HG02610 (cell line): ENCODE data around the gene GPR39.

ENCODE experiments used
- ATAC-seq: cut with Tn5 transposase; IDR thresholded peaks from one replicate; pipeline ENCODE4 v1.9.1; 2021; ENCODE audit warnings: mild to moderate bottlenecking, moderate library complexity; ENCODE audit not compliant: unreplicated experiment

The GPR39 gene

DNA sequence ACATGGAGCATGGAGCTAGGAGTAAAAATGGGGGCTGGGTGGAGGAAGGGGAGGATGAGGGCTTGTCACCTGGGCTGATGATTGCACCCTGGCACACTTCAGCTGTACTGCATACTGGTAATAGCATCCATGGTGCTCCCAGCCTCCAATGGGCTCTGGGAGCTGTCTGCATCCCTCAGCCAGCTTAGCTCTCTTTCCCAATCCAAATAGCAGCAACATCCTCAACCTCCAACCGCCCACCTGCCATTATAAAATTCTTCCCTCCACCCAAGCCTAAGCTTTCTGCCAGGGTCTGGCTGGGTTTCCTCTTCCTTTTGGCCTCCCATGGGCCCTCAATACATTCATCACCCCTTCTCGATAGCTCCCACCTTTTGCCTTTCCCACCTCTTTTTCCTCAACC is 143.3 kb downstream of the GPR39 start:
- no peak for ATAC-seq

DNA sequence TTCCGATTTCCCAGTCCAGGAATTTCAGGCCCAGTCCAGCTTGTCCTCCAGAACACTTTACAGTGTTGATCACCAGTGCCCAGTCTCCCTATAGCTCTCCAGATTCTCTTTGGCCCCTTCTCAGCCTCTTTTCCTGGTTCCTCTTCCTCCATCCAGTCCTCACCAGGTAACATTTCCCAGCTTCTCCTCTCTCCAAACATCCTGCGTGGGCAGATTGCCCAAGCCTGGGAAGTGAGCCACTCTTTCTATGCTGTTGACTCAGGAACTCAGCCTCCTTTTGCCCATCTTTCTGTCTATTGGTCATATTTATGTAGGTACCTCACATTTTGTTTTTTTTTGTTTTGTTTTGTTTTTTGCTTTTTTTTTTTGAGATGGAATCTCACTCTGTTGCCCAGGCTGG is 144.0 kb downstream of the GPR39 start:
- no peak for ATAC-seq

DNA sequence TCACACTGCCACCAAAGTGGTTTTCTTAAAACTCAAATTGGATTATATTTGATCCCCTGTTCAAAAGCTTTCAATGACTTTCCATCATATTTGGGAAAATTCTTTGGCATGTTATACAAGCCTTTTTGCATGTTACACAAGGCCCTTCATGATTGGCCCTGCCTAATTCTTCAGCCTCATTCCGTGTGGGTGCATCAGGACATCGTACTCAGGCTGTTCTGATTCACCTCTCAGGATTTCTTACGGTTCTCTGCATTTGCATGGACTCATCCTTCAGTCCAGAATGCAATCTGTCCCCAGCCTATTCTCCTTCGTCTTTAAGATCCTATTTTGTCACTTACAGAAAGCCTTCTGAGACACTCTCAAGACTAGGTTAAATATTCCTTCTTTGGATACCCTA is 145.6 kb downstream of the GPR39 start:
- ATAC-seq: no peak

DNA sequence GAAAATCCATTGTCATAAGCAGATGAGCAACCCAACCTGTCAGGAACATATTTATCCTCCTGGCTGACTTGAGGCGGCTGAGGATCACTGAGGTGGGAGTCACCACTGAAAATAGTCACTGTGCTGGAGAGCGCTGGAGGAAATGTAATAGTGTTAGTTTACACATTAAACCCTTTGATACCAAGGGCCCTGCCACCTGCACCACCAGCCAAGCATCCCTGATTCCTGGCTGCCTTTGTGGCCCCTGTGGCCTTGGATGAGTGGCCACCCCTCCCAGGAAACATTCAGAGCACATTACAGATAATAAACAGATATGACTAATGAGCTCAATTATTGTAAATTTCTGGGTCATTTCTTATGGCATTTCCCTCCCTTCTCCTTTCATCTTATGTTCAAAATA is 147.5 kb downstream of the GPR39 start:
- ATAC-seq: no peak

DNA sequence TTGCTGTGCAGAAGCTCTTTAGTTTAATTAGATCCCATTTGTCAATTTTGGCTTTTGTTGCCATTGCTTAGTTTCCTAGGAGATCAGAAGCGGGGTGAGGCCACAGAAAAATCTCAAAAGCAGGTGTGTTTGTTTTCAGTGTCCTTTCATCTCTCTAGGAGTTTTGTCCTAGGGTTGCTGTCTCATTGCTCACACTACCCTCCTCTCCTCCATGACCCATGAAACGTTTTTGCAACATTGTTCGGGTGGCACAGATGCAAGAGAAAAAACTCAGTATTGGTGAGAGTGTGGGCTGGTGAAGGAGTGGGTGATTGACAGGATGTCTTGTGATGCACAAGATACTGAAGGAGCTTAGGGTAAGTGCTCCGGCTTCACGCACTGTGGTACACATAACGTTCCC is 149.8 kb downstream of the GPR39 start:
- no peak for ATAC-seq

DNA sequence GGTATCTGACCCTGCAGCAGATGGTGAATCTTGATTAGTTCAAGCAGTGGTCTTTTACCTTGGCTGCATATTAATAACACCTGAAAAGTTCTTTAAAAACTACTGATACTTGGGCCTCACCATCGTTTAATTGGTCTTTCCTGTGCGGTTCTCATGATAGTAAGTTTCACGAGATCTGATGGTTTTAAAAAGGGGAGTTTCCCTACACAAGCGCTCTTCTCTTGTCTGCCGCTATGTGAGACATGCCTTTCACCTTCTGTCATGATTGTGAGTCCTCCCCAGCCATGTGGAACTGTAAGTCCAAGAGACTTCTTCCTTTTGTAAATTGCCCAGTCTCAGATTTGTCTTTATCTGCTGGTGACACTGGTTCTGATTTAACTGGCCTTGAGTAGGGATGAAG is 151.1 kb downstream of the GPR39 start:
- no peak for ATAC-seq

DNA sequence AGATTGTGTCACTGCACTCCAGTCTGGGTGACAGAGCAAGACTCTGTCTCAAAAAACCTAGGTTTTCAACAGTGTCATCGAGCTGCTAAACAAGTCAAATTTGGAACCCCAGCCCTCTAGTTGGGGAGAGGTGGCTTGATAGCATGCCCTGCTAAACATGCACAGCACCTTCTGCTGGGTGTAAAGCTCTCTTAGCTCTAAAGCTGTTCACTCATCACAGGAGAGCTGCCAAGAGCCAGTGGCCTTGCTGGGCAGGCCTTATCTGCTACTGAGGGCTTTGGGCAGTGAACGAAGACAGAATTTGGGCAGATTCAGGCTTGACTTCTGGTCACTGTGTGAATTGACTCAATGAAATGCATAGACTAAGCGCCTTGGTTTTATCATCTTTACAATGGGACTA is 152.1 kb downstream of the GPR39 start:
- ATAC-seq: no peak

DNA sequence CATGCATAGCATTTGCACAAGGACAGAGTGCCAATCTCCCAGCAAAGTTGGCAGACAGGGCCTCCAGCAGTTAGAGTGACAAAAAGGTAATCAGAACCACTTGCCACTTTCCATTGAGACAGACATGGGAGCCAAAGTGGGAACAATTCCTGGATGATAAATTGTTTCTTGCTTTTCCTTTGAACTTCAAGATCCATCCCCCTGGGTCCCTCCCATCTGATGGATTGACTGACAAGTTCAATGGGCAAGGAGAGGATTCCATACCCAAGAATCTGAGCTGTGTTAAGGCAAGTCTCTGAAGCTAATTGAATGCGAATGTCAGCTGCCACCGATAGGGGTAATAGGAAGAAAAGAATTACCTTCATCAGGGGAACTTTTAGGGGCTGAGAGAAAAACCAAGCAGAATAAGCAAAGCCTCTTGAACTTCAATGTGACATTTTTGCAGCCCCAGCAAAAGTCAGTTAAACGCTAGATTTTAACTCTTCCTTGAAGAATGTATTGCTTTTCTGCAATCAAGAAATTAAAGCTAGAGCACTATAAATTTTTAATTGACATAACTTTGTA is 156.9 kb downstream of the GPR39 start:
- no peak for ATAC-seq

DNA sequence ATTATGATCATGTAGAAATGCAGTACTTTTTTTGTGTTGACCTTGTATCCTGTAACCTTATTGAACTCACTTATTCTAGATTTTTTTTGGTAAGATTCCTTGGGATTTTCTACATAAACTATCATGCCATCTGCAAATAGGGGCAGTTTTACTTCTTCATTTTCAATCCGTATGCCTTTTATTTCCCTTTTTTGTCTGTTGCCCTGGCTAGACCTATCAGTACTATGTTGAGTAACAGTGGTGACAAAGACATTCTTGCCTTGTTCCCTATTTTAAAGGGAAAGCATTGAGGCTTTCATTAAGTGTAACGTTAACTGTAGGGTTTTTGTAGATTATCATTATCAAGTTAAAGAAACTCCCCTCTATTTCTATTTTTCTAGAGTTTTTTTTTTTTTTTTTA is 161.1 kb downstream of the GPR39 start:
- no peak for ATAC-seq

DNA sequence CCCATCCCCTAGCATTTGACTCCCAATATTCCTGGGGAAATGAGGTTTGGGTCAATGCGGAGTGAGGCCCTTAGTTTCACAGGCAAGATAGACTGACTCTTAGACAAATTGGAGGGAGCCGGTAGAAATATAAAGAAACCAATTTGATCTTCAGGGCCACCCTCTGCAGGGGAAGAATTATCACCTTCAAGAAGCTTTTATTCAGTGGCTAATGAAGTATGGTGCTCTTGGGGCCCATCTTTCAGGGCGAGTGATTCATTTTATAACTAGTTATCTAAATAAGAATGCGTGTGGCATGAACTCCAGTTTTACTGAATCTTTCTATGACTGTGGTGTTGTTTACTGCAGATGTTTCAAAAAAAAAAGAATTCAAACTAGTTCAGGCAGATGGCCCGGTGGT is 165.0 kb downstream of the GPR39 start:
- no peak for ATAC-seq

DNA sequence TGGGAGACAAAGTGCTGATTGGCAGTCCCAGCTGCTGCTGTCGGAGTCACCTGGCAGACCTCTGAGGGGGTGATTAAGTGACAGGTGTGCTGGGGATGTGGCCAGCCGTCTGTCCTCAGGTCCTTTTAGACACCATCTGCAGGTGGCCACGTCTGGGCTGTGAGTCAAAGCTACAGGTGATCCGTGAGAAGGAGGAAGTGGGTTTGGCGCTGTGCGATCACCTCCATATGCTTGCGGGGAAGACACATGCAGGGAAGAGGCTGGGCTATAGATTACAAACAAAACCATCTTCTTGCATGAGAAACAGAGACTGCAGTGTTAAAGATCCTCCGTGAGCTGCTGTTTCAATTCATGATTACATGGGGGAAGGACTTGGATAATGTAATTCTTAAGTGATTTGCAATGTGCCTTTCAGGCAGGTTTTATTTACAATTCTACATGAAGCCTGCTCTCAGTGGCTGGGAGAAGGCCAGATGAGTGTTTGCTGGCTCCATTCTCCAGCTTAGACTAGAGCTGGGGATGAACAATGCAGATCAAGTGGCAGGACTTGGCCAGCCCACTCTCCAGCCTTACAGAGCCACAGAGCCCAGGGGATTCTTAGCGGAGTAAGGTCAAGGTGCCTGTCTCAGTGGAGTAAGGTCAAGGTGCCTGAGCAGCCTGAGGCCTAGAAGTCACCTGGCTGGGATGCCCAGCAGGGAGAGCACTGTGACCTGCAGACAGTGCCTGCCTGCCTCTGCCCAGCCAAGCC is 165.6 kb downstream of the GPR39 start:
- ATAC-seq: no peak

DNA sequence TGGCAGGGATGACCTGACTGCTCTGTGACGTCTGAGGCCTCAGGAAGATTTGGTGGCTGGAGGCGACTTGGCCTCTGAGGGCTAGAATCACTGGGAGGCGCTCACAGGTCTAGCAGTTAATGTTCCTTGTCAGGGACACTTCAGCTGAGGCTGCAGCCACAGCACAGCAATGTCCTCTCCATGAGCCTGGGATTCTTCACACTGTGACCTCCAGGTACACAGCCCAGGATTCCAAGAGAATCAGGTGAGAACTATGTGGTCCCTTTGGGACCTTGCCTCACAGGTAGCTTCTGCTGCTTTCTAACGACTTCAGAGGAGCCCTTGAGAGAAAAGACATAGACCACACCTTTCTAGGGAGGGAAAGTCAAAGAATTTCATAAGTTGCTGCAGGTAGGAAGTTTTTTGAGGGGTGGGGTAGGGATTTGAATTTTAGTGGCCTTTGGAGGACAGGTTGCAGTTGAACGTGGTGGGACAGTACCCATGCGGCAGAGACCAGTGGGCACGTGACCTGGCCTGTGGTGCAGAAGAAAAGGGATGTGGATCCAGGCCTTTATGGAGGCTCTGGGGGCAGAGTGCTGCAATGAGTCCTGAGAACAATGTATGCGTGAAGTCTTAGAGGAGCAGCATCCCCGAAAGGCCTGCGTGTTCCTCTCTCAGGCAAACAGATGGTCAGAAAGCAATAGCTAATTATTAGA is 167.2 kb downstream of the GPR39 start:
- ATAC-seq: no peak

DNA sequence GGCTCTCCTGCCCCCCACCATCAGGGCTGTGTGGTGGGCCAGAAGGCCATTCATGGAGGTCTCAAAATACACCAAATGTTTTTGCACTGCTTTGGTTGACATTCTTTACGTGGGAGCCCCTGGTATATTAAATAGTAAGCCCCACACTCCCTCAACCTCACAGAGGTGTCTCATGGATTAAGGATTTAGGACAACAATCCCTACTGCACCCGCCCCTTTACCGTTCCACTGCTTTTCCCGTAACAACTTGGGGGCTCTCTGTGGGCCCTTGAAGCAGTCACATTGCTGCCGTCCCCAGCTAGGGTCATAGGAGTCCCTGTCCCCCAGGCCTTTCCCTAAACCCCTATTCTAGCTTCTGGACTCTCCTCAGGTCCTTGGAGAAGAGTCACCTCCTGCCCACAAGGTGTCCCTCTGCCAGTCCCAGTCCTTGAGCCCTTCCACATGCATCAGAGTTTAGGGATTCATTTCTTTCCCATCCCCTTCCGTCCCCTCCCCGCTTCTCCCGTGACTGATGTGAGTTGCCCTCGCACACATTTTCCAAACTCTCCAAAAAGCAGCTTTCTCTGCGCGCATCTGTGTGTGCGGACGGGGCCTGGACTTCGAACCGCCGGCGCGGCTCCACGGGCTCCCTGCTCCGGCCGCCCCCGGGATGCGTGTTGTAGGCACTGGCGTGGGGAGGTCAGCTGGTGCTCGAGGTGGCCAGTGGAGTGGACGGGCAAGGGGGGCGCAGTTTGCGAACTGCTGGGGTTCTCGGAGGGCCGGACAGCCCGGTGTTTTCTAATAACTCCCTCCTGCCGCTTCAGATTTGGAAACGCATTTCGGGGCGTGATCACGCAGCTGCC is 168.6 kb downstream of the GPR39 start:
- no peak for ATAC-seq

DNA sequence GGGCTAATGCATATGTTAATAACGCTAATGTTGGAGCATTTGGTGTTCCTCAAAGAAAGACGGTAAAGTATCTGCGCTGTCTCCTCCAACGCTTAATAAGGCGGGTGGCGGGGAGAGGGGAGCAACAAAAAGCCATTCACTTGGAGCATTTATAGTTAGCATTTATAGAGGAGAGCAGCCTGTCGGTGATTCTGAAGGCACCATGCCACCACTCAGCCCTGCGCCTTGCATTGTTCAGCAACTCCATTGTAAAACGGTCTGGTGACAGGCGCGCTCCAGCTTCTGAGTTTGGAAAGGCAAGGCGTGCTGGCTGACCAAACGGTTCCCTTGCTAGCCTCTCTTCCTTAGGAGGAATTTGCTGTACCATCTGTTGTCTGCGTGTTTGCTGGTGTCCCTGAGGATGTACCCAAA is 169.5 kb downstream of the GPR39 start:
- ATAC-seq: no peak

DNA sequence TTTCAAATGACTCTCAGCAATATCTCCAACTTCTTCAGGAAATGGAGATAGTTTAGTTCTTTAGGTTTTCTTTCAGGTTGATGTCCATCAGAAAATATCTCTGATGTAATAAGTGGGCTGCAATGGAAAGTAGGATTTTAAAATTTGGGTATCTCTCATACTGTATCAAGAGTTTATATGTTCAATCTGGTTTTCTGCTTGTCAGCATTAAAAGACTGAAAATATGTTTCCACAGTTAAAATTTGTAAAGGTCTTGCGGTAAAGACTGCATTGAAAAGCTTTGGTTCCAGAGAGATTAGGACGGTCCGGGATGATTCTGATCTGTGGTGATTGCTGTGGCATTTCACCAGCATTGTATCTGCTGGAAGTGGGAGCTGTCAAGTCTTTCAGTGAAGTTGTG is 170.2 kb downstream of the GPR39 start:
- no peak for ATAC-seq

DNA sequence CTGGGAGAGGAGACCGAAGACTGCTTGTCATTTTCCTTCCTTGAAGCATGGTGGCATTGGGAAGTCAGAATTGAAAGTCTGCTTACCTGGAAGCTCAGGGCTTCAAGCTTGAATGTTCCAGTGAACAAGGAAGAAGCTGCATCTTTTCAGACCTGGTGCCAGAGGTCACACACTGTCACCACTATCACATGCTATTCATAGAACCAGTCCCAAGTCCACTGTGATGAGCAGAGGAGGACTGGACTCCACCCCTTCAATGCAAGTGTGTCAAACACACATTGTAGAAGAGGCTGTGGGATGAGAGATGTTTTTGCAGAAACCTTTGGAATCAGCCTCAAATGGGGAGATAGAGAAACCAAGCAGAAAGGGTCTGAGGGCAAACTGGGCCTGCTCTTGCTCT is 172.0 kb downstream of the GPR39 start:
- no peak for ATAC-seq

DNA sequence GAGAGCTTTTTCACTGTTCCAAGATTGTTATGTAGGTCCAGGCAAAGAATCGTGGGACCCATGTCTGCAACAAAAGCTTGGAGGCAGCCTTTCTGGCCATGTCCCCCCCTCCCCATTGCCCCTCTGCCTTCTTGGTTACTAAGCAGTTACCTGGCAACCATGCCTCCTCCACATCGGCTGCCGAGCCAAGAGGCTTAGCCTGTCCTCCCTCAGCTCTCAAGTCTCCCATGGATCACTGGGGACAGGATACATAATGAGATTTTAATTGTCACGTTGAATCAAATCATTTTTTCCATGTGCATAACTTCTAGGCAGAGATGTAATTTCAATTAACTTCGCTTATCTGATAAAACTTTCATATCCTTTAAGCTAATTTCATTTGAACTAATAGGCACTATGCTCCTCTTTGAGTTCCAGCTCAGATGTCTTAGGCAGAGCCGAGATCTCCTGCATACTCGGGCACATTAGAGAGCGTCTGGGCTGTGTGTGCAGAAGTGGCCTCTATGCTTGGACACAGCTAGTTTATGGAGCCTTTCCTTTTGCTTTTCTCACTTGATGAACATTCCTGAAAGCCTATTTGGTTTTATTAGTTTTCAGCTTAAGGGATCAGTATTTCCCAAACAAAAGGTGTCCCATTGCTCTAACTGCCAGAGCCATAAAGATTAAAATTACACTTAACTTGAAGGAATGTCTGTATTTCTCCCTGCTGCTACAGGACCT is 172.7 kb downstream of the GPR39 start:
- no peak for ATAC-seq

DNA sequence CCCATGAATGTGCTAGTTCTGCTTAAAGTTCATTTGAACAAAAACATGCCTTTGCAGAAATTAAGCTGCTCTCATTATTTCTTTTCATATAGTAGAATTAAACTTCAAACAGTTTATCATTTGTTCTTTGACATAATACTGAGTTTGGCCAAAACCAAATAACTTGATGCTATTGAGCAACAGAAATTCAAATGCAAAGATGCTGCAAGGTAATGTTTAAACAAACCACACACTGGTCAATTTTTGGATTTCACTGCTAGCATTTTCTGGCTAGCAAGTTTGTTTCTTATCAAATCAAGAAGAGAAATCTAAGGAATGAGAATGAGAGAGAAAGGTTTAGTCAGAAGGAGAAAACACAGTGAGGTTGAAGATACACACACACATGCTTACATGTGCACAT is 173.4 kb downstream of the GPR39 start:
- no peak for ATAC-seq

DNA sequence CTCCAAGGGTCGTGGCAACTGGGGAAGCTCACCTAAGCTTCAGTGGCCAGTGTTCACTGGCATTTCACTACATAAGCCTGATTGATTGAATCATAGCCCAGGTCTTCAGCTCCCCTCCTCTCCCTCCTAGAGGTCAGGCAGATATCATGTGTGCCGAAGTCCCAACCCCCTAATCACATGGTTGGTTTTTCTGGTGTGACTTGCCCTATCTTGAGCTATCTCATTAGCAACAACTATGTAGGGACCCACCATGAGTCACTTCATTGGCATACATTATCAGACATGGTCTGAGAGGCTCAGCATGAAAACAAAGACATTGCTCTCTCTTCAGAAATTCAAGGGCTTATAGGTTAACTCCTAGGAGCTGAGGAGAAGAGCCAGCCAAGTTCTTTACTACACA is 176.6 kb downstream of the GPR39 start:
- ATAC-seq: no peak

DNA sequence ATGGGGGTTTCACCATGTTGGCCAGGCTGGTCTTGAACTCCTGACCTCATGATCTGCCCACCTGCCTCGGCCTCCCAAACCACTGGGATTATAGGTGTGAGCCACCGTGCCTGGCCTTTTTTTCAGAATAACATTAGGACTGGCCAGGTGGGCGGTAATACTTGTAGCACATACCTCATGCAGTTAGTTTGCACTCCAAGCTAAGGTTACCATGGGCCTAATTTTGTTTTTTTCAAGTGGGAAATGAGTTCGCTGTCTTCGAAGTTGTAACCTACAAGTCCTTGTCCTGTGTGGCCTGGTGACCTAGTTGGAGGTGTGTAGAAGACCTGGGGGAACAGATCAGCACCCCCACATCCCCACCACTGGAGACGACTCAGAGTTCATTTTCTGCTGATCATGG is 178.6 kb downstream of the GPR39 start:
- ATAC-seq: no peak

DNA sequence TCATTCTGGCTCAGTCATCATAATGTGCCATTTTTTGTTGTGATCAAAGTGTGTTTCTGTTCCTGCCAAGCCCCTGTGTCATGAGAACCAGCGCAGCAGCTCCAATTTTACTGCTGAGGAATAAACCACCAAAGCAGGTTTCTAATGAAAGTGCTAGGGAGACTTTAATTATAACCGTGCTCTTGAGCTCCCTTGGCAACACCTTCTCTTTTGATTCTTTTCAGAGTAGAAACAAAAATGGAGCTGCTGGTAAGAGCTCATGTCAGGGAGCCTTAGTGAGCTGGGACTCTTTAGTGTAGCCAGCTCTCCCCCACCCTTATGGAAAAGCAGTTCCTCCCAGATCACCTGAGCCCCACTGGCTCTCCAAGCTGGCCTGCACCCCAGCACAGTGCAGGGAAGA is 179.1 kb downstream of the GPR39 start:
- no peak for ATAC-seq
